Osteoblast (primary cell): ENCODE measurements around the gene ETNK2. TPM values are rescaled to one million over a fixed set of nuclear protein-coding genes. Genes with fewer than 3 reads are reported as not detected.

Source experiments
- DNase-seq: peaks from one replicate; pipeline ENCODE4 v3.0.0; 2011; ENCODE audit warnings: low spot score, mixed read lengths; ENCODE audit not compliant: insufficient read length; ENCODE audit errors: missing footprints
- H2AFZ ChIP-seq: 2 replicates; pipeline ENCODE4 v1.6.0; 2011; ENCODE audit warnings: mild to moderate bottlenecking, low read length
- H3K27ac ChIP-seq: 2 replicates; pipeline ENCODE4 v1.5.1; 2011; ENCODE audit warnings: mild to moderate bottlenecking, low read depth, low read length, moderate library complexity
- H3K27me3 ChIP-seq: 2 replicates; pipeline ENCODE4 v1.6.0; 2012; ENCODE audit warnings: mild to moderate bottlenecking, control low read depth, inconsistent platforms, low read length, moderate library complexity; ENCODE audit not compliant: insufficient read depth
- H3K36me3 ChIP-seq: 2 replicates; pipeline ENCODE4 v1.5.1; 2011; ENCODE audit warnings: mild to moderate bottlenecking, low read length, control low read depth, moderate library complexity; ENCODE audit not compliant: insufficient read depth
- H3K4me1 ChIP-seq: 2 replicates; pipeline ENCODE4 v1.5.1; 2011; ENCODE audit warnings: mild to moderate bottlenecking, low read length, control low read depth, moderate library complexity; ENCODE audit not compliant: insufficient read depth
- H3K4me2 ChIP-seq: 2 replicates; pipeline ENCODE4 v1.6.0; 2011; ENCODE audit warnings: mild to moderate bottlenecking, low read length; ENCODE audit not compliant: insufficient read depth
- H3K4me3 ChIP-seq: fragments of 200-600 bp; sonication (generic); 3 replicates; pipeline ENCODE4 v1.5.1; 2012; ENCODE audit warnings: mild to moderate bottlenecking, low read length, inconsistent platforms; ENCODE audit not compliant: insufficient read depth
- H3K79me2 ChIP-seq: 2 replicates; pipeline ENCODE4 v1.6.0; 2012; ENCODE audit warnings: mild to moderate bottlenecking, low read length, control low read depth, inconsistent platforms; ENCODE audit not compliant: insufficient read depth
- H3K9me3 ChIP-seq: 2 replicates; pipeline ENCODE4 v1.5.1; 2011; ENCODE audit warnings: low read depth, low read length, control low read depth
- H4K20me1 ChIP-seq: 2 replicates; pipeline ENCODE4 v1.6.0; 2012; ENCODE audit warnings: mild to moderate bottlenecking, low read length, control low read depth; ENCODE audit not compliant: insufficient read depth
- total RNA-seq: library from RNA; depleted of rRNA; stranded (reverse); fragments of >200 nt; gene quantifications from 2 replicates; pipeline ENCODE4 v1.2.3, GENCODE V29; 2012
- TF ChIP-seq, protein P1 (sequence below): IDR thresholded peaks from 2 replicates; pipeline ENCODE4 v1.5.1; 2011; ENCODE audit warnings: mild to moderate bottlenecking, low read depth, low read length, moderate library complexity; ENCODE audit errors: extremely low read depth

ETNK2 gene
- total RNA-seq, 1 donor = 0.72 TPM

DNA sequence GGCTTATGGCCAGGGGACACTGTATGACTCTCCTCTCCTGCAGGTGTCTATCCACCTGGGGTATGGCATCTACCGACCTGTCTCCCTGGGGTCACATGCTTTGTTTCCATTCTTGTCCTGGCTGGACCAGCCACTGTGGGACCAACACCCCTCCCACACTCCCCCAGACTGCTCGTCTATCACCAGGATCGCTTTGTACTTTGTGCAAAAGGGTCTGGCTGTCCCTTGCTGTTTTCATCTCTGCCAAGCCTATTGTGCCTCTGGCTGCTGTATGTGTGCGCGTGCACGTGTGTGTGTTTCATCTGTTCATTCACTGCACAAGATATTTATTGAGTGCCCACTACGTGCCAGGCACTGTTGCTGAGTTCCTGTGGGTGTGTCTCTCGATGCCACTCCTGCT lies 25.5 kb downstream of the ETNK2 start:
- H3K4me2 ChIP-seq = no peak overlapping the region
- H3K79me2 ChIP-seq = no peaks in the 10 kb centered on the region
- H2AFZ ChIP-seq = no peak overlapping the region
- H3K27me3 ChIP-seq = no peaks in the 10 kb centered on the region
- H3K9me3 ChIP-seq = no peaks in the 10 kb centered on the region
- H3K36me3 ChIP-seq = peaks cover 3% of the 10 kb centered on the region
- H3K27ac ChIP-seq = no peak overlapping the region
- no peaks in the 10 kb centered on the region for H4K20me1 ChIP-seq
- no peak overlapping the region for H3K4me3 ChIP-seq
- peaks cover 29% of the 10 kb centered on the region for H3K4me1 ChIP-seq
- TF ChIP-seq, protein P1, sequence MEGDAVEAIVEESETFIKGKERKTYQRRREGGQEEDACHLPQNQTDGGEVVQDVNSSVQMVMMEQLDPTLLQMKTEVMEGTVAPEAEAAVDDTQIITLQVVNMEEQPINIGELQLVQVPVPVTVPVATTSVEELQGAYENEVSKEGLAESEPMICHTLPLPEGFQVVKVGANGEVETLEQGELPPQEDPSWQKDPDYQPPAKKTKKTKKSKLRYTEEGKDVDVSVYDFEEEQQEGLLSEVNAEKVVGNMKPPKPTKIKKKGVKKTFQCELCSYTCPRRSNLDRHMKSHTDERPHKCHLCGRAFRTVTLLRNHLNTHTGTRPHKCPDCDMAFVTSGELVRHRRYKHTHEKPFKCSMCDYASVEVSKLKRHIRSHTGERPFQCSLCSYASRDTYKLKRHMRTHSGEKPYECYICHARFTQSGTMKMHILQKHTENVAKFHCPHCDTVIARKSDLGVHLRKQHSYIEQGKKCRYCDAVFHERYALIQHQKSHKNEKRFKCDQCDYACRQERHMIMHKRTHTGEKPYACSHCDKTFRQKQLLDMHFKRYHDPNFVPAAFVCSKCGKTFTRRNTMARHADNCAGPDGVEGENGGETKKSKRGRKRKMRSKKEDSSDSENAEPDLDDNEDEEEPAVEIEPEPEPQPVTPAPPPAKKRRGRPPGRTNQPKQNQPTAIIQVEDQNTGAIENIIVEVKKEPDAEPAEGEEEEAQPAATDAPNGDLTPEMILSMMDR = no peak
- peak; percentile 59 for DNase-seq

DNA sequence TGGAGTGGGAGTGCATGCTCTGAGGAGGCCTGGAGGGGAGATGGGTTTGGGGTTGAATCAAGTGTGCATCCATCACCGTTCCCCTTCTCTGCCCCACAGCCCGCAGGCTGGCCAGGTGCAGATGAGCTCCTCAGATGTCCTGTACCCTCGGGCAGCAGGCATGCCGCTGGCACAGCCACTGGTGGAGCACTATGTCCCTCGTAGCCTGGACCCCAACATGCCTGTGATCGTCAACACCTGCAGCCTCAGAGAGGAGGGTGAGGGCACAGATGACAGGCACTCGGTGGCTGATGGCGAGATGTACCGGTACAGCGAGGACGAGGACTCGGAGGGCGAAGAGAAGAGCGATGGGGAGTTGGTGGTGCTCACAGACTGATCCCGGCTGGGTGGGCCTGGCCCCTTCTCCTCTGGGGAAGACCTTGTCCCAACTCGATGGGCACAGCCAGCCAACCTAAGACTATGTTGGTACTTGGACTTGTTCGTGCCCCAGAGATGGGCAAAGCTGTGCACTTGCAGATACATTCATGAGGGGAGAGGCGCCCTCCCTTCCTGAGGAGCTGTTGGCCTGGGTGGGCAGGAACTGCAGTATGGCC lies 26.0 kb downstream of the ETNK2 start:
- TF ChIP-seq, protein P1 = no peak
- Histone ChIP-seq H3K4me3 (no peak overlapping the region), H3K4me1 (peaks cover 24% of the 10 kb centered on the region), H3K27me3 (no peaks in the 10 kb centered on the region), H3K36me3 (peaks cover 3% of the 10 kb centered on the region), H3K9me3 (no peaks in the 10 kb centered on the region), H3K79me2 (no peaks in the 10 kb centered on the region), H4K20me1 (no peaks in the 10 kb centered on the region), H2AFZ (no peak overlapping the region), H3K27ac (no peak overlapping the region), H3K4me2 (no peak overlapping the region)
- DNase-seq = peak; percentile 55

DNA sequence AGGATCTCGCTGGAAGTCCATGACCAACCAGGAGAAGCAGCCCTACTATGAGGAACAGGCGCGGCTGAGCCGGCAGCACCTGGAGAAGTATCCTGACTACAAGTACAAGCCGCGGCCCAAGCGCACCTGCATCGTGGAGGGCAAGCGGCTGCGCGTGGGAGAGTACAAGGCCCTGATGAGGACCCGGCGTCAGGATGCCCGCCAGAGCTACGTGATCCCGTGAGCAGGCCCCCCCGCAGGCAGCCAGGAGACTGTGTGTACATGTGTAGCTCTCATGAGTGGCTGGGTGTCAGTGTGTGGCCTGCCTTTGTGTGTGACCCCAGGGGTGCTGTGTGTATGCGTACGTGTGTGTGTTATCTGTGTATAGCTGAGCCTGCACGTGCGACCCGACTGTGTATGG lies 27.2 kb downstream of the ETNK2 start:
- TF ChIP-seq, protein P1 = no peak
- Histone ChIP-seq H3K4me1 (peaks cover 17% of the 10 kb centered on the region), H3K4me3 (no peak overlapping the region), H3K27me3 (no peaks in the 10 kb centered on the region), H3K79me2 (no peaks in the 10 kb centered on the region), H3K9me3 (no peaks in the 10 kb centered on the region), H3K27ac (no peak overlapping the region), H3K36me3 (peaks cover 3% of the 10 kb centered on the region), H2AFZ (no peak overlapping the region), H4K20me1 (no peaks in the 10 kb centered on the region), H3K4me2 (no peak overlapping the region)
- DNase-seq = peak; percentile 39

DNA sequence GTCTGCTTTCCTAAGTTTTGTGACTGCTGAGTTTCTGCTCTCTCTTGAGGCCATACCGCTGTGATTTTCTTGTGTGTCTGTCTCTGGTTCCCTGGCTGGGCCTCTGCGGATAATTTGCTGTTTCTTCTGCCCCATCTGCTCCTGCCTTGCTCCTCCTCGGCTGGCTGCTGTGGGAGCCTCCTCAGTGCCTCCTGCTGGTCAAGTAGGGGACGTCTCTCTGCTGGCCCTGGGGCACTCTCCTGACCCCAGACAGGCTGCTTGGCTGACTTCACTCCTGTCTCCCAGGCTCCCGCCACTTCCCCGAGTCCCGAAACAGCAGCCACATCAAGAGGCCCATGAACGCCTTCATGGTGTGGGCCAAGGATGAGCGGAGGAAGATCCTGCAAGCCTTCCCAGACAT lies 28.5 kb downstream of the ETNK2 start:
- Histone ChIP-seq H3K4me3 (no peak overlapping the region), H3K27ac (no peak overlapping the region), H3K27me3 (no peaks in the 10 kb centered on the region), H3K4me1 (peaks cover 14% of the 10 kb centered on the region), H2AFZ (no peak overlapping the region), H3K36me3 (peaks cover 3% of the 10 kb centered on the region), H3K4me2 (no peak overlapping the region), H4K20me1 (no peaks in the 10 kb centered on the region), H3K9me3 (no peaks in the 10 kb centered on the region), H3K79me2 (no peaks in the 10 kb centered on the region)
- DNase-seq = peak; percentile 62
- TF ChIP-seq, protein P1 = peak; percentile 47
